Erythroblast (primary cell): Measurements from ENCODE around the gene GTF2A1.

Experiments
- GATA1 ChIP-seq: IDR thresholded peaks from 2 replicates; pipeline ENCODE4 v1.6.1; 2011; ENCODE audit warnings: low read depth, mild to moderate bottlenecking, control low read depth, low read length, moderate library complexity
- POLR2A ChIP-seq: IDR thresholded peaks from 2 replicates; pipeline ENCODE4 v1.6.1; 2011; ENCODE audit warnings: mild to moderate bottlenecking, low read length

DNA sequence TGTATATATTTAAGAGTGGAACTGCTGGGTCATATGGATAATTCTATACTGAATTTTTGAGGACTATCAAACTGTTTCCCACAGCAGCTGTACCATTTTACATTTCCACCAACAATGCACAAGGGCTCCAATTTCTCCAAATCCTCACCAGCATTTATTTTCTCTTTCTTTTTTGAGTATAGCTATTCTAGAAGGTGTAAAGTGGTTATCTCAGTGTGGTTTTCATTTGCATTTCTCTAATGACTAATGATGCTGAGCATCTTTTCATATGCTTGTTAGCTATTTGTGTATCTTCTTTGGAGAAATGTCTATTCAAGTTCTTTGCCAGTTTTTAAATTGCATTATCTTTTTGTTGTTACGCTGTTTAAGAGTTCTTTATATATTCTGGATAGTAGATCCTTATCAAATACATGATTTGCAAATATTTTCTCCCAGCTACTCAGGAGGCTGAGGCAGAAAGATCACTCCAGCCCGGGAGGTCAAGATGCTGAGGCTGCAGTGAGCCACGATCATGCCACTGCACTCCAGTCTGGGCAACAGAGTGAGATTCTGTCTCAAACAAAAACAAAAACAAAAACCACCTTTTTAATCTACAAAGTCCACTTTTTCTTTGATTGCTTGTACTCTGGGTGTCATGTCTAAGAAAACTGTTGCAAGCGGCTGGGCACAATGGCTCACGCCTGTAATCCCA lies 32.8 kb downstream of the GTF2A1 start:
- TF ChIP-seq POLR2A (no peak), GATA1 (no peak)
